NT2/D1 (cell line): ENCODE data around the gene PKLR.

Experiments
- DNase-seq: peaks from one replicate; pipeline ENCODE4 v3.0.0-alpha.2; 2011; ENCODE audit warnings: low read depth, low spot score
- H3K27me3 ChIP-seq: 2 replicates; pipeline ENCODE4 v1.6.0; 2011; ENCODE audit warnings: mild to moderate bottlenecking; ENCODE audit not compliant: insufficient read length, insufficient read depth
- H3K36me3 ChIP-seq: 2 replicates; pipeline ENCODE4 v1.6.1; 2011; ENCODE audit warnings: mild to moderate bottlenecking, low read length, mixed read lengths; ENCODE audit not compliant: insufficient read depth, insufficient read length
- H3K4me1 ChIP-seq: 2 replicates; pipeline ENCODE4 v1.5.1; 2011; ENCODE audit not compliant: insufficient read depth, insufficient read length
- H3K4me3 ChIP-seq: 2 replicates; pipeline ENCODE4 v1.5.1; 2011; ENCODE audit warnings: low read depth; ENCODE audit not compliant: insufficient read length
- H3K9ac ChIP-seq: 2 replicates; pipeline ENCODE4 v1.6.0; 2011; ENCODE audit warnings: low read depth; ENCODE audit not compliant: insufficient read length
- H3K9me3 ChIP-seq: 2 replicates; pipeline ENCODE4 v1.5.1; 2011; ENCODE audit warnings: mild to moderate bottlenecking, low read length; ENCODE audit not compliant: insufficient read depth
- SUZ12 ChIP-seq: IDR thresholded peaks from 2 replicates; pipeline ENCODE4 v1.6.1; 2011; ENCODE audit not compliant: insufficient read length, insufficient read depth; ENCODE audit errors: extremely low read depth
- YY1 ChIP-seq: IDR thresholded peaks from 2 replicates; pipeline ENCODE4 v1.6.1; 2011; ENCODE audit not compliant: insufficient read length, insufficient read depth
- ZNF274 ChIP-seq: IDR thresholded peaks from 2 replicates; pipeline ENCODE4 v1.6.1; 2011; ENCODE audit warnings: mild to moderate bottlenecking, low read depth, low read length

PKLR gene

GRCh38 chr1:155326020-155326526, 24.8 kb upstream of the PKLR start:
- no peak for DNase-seq
- no peak for TF ChIP-seq YY1
- no peak for TF ChIP-seq ZNF274
- TF ChIP-seq SUZ12: no peak
- Histone ChIP-seq H3K4me3 (no peak overlapping the region), H3K36me3 (peaks cover 59% of the 10 kb centered on the region), H3K27me3 (no peaks in the 10 kb centered on the region), H3K9me3 (no peaks in the 10 kb centered on the region), H3K4me1 (peaks cover 33% of the 10 kb centered on the region), H3K9ac (peak overlapping the region; percentile 100)

GRCh38 chr1:155325603-155325893, 24.3 kb upstream of the PKLR start:
- DNase-seq: no peak
- H3K9ac ChIP-seq: peak overlapping the region; percentile 100
- peaks cover 36% of the 10 kb centered on the region for H3K4me1 ChIP-seq
- no peaks in the 10 kb centered on the region for H3K9me3 ChIP-seq
- no peak for TF ChIP-seq YY1
- TF ChIP-seq ZNF274: no peak
- TF ChIP-seq SUZ12: no peak
- no peaks in the 10 kb centered on the region for H3K27me3 ChIP-seq
- peaks cover 59% of the 10 kb centered on the region for H3K36me3 ChIP-seq
- peak overlapping the region; percentile 99 for H3K4me3 ChIP-seq

GRCh38 chr1:155324717-155325602, 23.7 kb upstream of the PKLR start:
- peaks cover 59% of the 10 kb centered on the region for H3K36me3 ChIP-seq

GRCh38 chr1:155324037-155324716, 22.9 kb upstream of the PKLR start:
- TF ChIP-seq YY1 (no peak), SUZ12 (no peak), ZNF274 (no peak)
- Histone ChIP-seq H3K9me3 (no peaks in the 10 kb centered on the region), H3K36me3 (peaks cover 62% of the 10 kb centered on the region), H3K4me3 (peak overlapping the region; percentile 99), H3K9ac (peak overlapping the region; percentile 100), H3K4me1 (peaks cover 38% of the 10 kb centered on the region), H3K27me3 (no peaks in the 10 kb centered on the region)
- DNase-seq: peak; percentile 97

More at GRCh38 chr1:155324717-155325602, 23.7 kb upstream of the PKLR start:
- Histone ChIP-seq H3K4me3 (peak overlapping the region; percentile 99), H3K9ac (peak overlapping the region; percentile 100), H3K4me1 (peaks cover 38% of the 10 kb centered on the region), H3K9me3 (no peaks in the 10 kb centered on the region), H3K27me3 (no peaks in the 10 kb centered on the region)
- TF ChIP-seq YY1: no peak
- TF ChIP-seq SUZ12: no peak
- no peak for TF ChIP-seq ZNF274
- DNase-seq: peak; percentile 67

GRCh38 chr1:155323729-155324036, 22.4 kb upstream of the PKLR start:
- H3K4me3 ChIP-seq: peak overlapping the region; percentile 99
- no peaks in the 10 kb centered on the region for H3K27me3 ChIP-seq
- DNase-seq: peak; percentile 89
- H3K9ac ChIP-seq: peak overlapping the region; percentile 100
- no peak for TF ChIP-seq ZNF274
- no peak for TF ChIP-seq YY1
- no peak for TF ChIP-seq SUZ12
- peaks cover 67% of the 10 kb centered on the region for H3K36me3 ChIP-seq
- H3K9me3 ChIP-seq: no peaks in the 10 kb centered on the region
- H3K4me1 ChIP-seq: peaks cover 39% of the 10 kb centered on the region

DNA sequence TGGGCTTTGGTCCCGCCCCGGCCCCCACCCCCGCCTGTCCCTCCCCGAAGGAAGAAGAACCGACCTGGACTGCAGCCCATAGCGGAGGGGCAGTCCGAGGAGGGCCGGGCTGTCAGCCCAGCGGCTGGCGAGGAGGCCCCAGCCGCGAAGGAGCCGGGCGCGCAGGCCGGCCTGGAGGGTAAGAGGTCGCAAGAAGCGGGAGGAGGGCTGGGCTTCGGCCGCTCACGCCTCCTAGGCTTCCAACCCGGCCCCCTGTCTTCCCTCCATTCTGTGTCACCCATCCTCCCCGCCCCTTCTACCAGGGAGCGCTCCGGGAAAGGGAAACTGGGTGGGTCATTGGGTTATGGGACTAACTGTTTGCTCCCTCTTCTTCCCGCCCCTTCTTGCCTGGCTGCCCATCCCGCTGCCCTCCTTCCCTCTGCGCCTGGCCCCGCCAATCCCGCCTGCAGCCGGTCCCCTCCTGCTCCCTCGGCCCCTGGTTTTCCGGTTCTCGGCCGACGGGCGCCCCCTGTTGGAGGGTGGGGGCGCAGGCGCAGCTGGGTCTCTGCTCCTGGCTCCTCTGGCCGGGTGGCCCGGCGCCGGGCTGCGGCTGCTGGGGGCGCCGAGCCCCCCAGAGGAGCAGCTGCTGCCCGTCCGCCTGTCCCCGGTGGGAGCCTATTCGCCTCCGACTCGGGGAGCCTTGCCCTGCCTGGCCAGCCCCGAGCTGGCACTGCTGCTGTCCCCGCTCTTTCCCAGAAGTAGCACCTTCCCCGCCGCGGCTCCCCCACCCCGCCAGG, 21.9 kb upstream of the PKLR start:
- peaks cover 41% of the 10 kb centered on the region for H3K4me1 ChIP-seq

More for the DNA sequence above, 21.9 kb upstream of the PKLR start:
- Histone ChIP-seq H3K9me3 (no peaks in the 10 kb centered on the region), H3K4me3 (peak overlapping the region; percentile 99), H3K9ac (peak overlapping the region; percentile 86), H3K36me3 (peaks cover 67% of the 10 kb centered on the region), H3K27me3 (no peaks in the 10 kb centered on the region)
- peak; percentile 92 for DNase-seq
- TF ChIP-seq SUZ12 (no peak), YY1 (no peak), ZNF274 (no peak)
